Right atrium auricular region (tissue), 2 donors: Measurements from ENCODE around the gene CTBP1. TPM values are rescaled to one million over a fixed set of nuclear protein-coding genes. Genes with fewer than 3 reads are reported as not detected.

Experiments
- DNase-seq: peaks from one replicate; pipeline ENCODE4 v3.0.0-alpha.2; 2019; ENCODE audit warnings: low spot score
- H3K27ac ChIP-seq, 2 donors: fragments of 200-600 bp; sonication (generic); 1 replicate in 1 of 2; 2 replicates in 1 of 2; pipeline ENCODE4 v1.5.1; 2016 to 2019
- H3K27me3 ChIP-seq, 2 donors: fragments of 200-600 bp; sonication (generic); one replicate each; pipeline versions ENCODE4 v1.5.1 to v1.6.0; 2017 to 2019
- H3K36me3 ChIP-seq: fragments of 200-600 bp; sonication (generic); one replicate; pipeline ENCODE4 v1.5.1; 2016
- H3K4me1 ChIP-seq, 2 donors: fragments of 200-600 bp; sonication (generic); one replicate each; pipeline versions ENCODE4 v1.5.1 to v1.6.0; 2017 to 2019
- H3K4me3 ChIP-seq, 2 donors: fragments of 200-600 bp; sonication (generic); 1 replicate in 1 of 2; 2 replicates in 1 of 2; pipeline ENCODE4 v1.5.1; 2017 to 2019; ENCODE audit warnings: mild to moderate bottlenecking in 1 of 2, moderate library complexity in 1 of 2
- H3K9me3 ChIP-seq, 2 donors: fragments of 200-600 bp; sonication (generic); one replicate each; pipeline ENCODE4 v1.5.1; 2019
- total RNA-seq, 2 donors: library from RNA; depleted of rRNA; stranded (reverse); fragments of >200 nt; gene quantifications; one replicate each; pipeline ENCODE4 v1.1.0, GENCODE V29; 2016
- TF ChIP-seq, protein P1 (sequence below), 2 donors: fragments of 200-600 bp; sonication (generic); IDR thresholded peaks; one replicate each; pipeline ENCODE4 v1.5.1; 2019; ENCODE audit warnings: antibody characterized with exemption in 2 of 2

Gene CTBP1
- total RNA-seq, 2 donors from 2014 or later = 104 to 140 TPM

DNA sequence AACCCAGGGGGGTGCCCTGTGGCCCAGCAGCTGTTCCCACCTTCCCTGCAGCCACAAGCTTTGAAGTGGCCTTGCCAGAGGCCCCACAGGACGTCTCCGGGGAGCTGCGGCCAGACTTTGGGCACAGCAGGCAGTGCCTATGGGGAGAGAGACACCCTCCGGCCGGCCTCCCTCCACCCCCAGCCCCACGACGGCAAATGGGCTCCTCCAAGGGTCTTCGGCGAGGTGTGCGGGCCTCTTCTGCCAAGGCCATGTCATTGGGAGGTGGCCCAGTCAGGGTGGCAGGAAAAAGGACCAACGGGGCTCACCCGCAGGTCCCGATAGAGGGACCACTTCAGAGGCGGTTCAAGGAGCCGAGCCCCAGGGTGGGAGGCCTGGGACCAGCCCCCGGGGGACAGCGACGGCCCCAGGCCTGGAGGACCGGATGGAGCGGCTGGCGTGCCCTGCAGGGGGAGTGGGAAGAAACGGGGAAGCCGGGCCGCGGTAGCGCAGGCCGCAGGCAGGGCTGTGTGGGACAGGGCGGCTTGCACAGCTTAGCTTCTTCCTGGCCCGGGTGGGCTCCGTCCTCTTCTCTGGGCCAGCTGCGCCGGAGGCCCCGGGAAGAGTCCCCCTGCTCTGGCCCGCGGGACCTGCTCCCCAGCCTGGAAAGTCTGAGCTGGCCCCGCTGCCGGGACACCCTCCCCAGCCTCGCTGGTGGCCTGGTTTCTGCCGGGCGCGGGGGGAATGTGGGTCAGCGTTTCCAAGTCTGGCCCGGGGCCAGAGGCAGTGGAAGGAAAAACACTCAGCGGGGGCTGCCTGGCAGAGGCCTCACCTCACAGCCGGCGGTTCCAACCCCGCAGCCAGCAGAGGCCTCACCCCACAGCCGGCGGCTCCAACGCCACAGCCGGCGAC is 54.7 kb downstream of the CTBP1 start:
- peak overlapping the region in 1 of 2 donors; percentile 16 for H3K4me3 ChIP-seq
- H3K27me3 ChIP-seq = no peaks in the 10 kb centered on the region
- peak overlapping the region; percentile 68 to 77 for H3K27ac ChIP-seq
- TF ChIP-seq, protein P1, sequence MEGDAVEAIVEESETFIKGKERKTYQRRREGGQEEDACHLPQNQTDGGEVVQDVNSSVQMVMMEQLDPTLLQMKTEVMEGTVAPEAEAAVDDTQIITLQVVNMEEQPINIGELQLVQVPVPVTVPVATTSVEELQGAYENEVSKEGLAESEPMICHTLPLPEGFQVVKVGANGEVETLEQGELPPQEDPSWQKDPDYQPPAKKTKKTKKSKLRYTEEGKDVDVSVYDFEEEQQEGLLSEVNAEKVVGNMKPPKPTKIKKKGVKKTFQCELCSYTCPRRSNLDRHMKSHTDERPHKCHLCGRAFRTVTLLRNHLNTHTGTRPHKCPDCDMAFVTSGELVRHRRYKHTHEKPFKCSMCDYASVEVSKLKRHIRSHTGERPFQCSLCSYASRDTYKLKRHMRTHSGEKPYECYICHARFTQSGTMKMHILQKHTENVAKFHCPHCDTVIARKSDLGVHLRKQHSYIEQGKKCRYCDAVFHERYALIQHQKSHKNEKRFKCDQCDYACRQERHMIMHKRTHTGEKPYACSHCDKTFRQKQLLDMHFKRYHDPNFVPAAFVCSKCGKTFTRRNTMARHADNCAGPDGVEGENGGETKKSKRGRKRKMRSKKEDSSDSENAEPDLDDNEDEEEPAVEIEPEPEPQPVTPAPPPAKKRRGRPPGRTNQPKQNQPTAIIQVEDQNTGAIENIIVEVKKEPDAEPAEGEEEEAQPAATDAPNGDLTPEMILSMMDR (IDR thresholded peaks at IDR 0.05) = no peak
- H3K9me3 ChIP-seq = no peaks in the 10 kb centered on the region
- DNase-seq = peak; percentile 77
- peaks cover 0 to 34% of the 10 kb centered on the region in 2 donors for H3K4me1 ChIP-seq
- no peaks in the 10 kb centered on the region for H3K36me3 ChIP-seq

GRCh38 chr4:1193206-1194009 is 55.5 kb downstream of the CTBP1 start:
- no peaks in the 10 kb centered on the region for H3K36me3 ChIP-seq
- no peak overlapping the region for H3K4me3 ChIP-seq
- no peaks in the 10 kb centered on the region for H3K27me3 ChIP-seq
- H3K27ac ChIP-seq = peak overlapping the region; percentile 80 to 82
- DNase-seq = no peak
- H3K9me3 ChIP-seq = no peaks in the 10 kb centered on the region
- TF ChIP-seq, protein P1 (IDR thresholded peaks at IDR 0.05) = no peak
- H3K4me1 ChIP-seq = peaks cover 0 to 34% of the 10 kb centered on the region in 2 donors

- Histone ChIP-seq H3K27me3 (no peaks in the 10 kb centered on the region), H3K27ac (peak overlapping the region; percentile 80 to 82), H3K9me3 (no peaks in the 10 kb centered on the region), H3K36me3 (no peaks in the 10 kb centered on the region), H3K4me3 (no peak overlapping the region), H3K4me1 (peaks cover 0 to 34% of the 10 kb centered on the region in 2 donors)
- DNase-seq = peak; percentile 59
- TF ChIP-seq, protein P1 (IDR thresholded peaks at IDR 0.05) = no peak
These were observed 56.3 kb downstream of the CTBP1 start for GRCh38 chr4:1192493-1193205.

- no peaks in the 10 kb centered on the region for H3K27me3 ChIP-seq
- TF ChIP-seq, protein P1 (IDR thresholded peaks at IDR 0.05) = no peak
- H3K4me1 ChIP-seq = peaks cover 0 to 34% of the 10 kb centered on the region in 2 donors
- no peaks in the 10 kb centered on the region for H3K36me3 ChIP-seq
- H3K27ac ChIP-seq = peak overlapping the region; percentile 80 to 82
- no peaks in the 10 kb centered on the region for H3K9me3 ChIP-seq
- peak; percentile 93 for DNase-seq
- H3K4me3 ChIP-seq = no peak overlapping the region
These were observed 56.8 kb downstream of the CTBP1 start for GRCh38 chr4:1192091-1192492.

DNA sequence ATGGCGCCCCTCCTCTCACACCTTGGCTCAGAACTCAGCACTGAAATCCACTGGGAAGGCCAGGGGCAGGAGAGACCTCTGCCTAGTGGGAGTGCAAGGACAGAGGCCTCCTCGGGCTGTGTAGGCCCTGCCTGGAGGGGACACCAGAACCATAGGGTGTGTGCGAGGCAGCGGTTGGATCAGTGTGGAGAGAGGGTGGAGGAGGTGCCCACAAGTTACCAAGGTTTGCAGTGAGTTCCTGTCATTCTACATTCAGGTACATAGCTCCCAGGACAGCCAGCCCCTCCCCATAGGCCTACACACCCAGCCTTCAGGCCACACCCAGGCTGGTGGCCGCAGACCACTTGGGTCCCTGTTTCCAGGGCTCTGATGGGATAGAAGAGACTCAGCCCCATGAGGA is 57.3 kb downstream of the CTBP1 start:
- Histone ChIP-seq H3K36me3 (no peaks in the 10 kb centered on the region), H3K27ac (peak overlapping the region; percentile 80 to 82), H3K4me1 (peaks cover 0 to 34% of the 10 kb centered on the region in 2 donors), H3K4me3 (no peak overlapping the region), H3K9me3 (no peaks in the 10 kb centered on the region), H3K27me3 (no peaks in the 10 kb centered on the region)
- DNase-seq = peak; percentile 58
- TF ChIP-seq, protein P1 (IDR thresholded peaks at IDR 0.05) = no peak
